Sigmoid colon (tissue), 7 donors: Measurements from ENCODE around the gene ZNF275. TPM values are rescaled to one million over a fixed set of nuclear protein-coding genes. Genes with fewer than 3 reads are reported as not detected.

Experiments
- DNase-seq: peaks from one replicate; pipeline ENCODE4 v3.0.0-alpha.2; 2019
- H3K27ac ChIP-seq, 4 donors: fragments of 200-600 bp; sonication (generic); one replicate each; pipeline ENCODE4 v1.5.1; 2016 to 2019; ENCODE audit warnings: mild to moderate bottlenecking in 1 of 4
- H3K27me3 ChIP-seq, 3 donors: fragments of 200-600 bp; sonication (generic); one replicate each; pipeline ENCODE4 v1.5.1; 2019; ENCODE audit warnings: mild to moderate bottlenecking in 1 of 3
- H3K36me3 ChIP-seq, 4 donors: fragments of 200-600 bp; sonication (generic); one replicate each; pipeline ENCODE4 v1.5.1; 2016 to 2019
- H3K4me1 ChIP-seq, 4 donors: fragments of 200-600 bp; sonication (generic); one replicate each; pipeline ENCODE4 v1.5.1; 2017 to 2019
- H3K4me3 ChIP-seq, 4 donors: fragments of 200-600 bp; sonication (generic); one replicate each; pipeline ENCODE4 v1.5.1; 2017 to 2019; ENCODE audit warnings: mild to moderate bottlenecking in 2 of 4, moderate library complexity in 1 of 4
- H3K9me3 ChIP-seq, 4 donors: fragments of 200-600 bp in 3 of 4; sonication (generic) in 3 of 4; one replicate each; pipeline versions ENCODE4 v1.5.1 to v1.6.1; 2013 to 2019
- EP300 ChIP-seq, 4 donors: sonication (generic); formaldehyde crosslinking; IDR thresholded peaks; one replicate each; pipeline ENCODE4 v1.6.1; 2017; ENCODE audit warnings: antibody characterized with exemption in 4 of 4
- POLR2A ChIP-seq, 2 donors: fragments of 450-650 bp; IDR thresholded peaks; one replicate each; pipeline ENCODE4 v1.6.1; 2016; ENCODE audit warnings: antibody characterized with exemption in 2 of 2, mild to moderate bottlenecking in 2 of 2, moderate library complexity in 2 of 2
- POLR2AphosphoS5 ChIP-seq, 4 donors: sonication (generic); formaldehyde crosslinking; IDR thresholded peaks; one replicate each; pipeline ENCODE4 v1.6.1; 2017; ENCODE audit warnings: antibody characterized with exemption in 4 of 4
- WGBS, 2 donors: extraction: QIAGEN DNeasy Blood & Tissue Kit; methylation state at CpG; one replicate each; pipeline ENCODE4 v1.1.7; 2013; 5-methylcytosine and 5-hydroxymethylcytosine counted together
- intact Hi-C: fragments of 100-400 bp; cut with DNase I; formaldehyde crosslinking; loops from one replicate; pipeline ENCODE4 v1.15.1; 2023
- polyA plus RNA-seq, 3 donors: library from polyadenylated mRNA; stranded (reverse); fragments of 200-250 nt; gene quantifications; one replicate each; pipeline ENCODE4 v1.2.3, GENCODE V29; 2013
- total RNA-seq, 4 donors: library from RNA; depleted of rRNA; stranded (reverse); fragments of >200 nt; gene quantifications; one replicate each; pipeline ENCODE4 v1.1.0, GENCODE V29; 2016
- TF ChIP-seq, protein P1 (sequence below), 4 experiments: fragments of 450-650 bp in 3 of 4; fragments of 200-600 bp in 1 of 4; IDR thresholded peaks; one replicate each; pipeline ENCODE4 v1.5.1; 2016 to 2019; ENCODE audit warnings: antibody characterized with exemption in 4 of 4, mild to moderate bottlenecking in 3 of 4, moderate library complexity in 2 of 4
- donor health status: healthy with polysubstance abuse.
- donor health status: Bipolar disorder and iron deficiency.
- donor health status: healthy.

The ZNF275 gene
- total and polyA plus RNA-seq, 7 donors: 1.4 to 13.3 (median 8.6) TPM

DNA sequence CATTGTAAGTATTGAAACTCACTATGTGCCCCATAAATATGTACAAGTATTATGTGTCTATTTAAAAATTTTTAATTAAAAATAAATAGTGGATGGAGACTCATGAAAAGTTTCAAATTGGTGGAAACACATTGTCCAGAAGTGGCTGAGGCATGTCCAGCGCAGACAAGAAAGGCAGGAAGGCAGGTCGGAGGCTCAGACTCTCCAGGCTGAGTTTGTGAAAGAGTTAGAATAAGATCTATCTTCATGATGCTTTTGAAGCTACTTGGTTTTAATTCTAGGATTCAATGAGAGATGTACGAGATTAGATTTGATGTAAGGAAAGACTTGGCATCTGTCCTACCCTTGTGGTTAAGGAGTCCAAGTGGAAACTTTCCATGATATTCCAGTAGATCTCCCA is 32.2 kb upstream of the ZNF275 start:
- H3K27ac ChIP-seq: no peak overlapping the region
- no peak for TF ChIP-seq POLR2AphosphoS5 (IDR thresholded peaks at IDR 0.05)
- TF ChIP-seq POLR2A (IDR thresholded peaks at IDR 0.05): no peak
- TF ChIP-seq, protein P1, sequence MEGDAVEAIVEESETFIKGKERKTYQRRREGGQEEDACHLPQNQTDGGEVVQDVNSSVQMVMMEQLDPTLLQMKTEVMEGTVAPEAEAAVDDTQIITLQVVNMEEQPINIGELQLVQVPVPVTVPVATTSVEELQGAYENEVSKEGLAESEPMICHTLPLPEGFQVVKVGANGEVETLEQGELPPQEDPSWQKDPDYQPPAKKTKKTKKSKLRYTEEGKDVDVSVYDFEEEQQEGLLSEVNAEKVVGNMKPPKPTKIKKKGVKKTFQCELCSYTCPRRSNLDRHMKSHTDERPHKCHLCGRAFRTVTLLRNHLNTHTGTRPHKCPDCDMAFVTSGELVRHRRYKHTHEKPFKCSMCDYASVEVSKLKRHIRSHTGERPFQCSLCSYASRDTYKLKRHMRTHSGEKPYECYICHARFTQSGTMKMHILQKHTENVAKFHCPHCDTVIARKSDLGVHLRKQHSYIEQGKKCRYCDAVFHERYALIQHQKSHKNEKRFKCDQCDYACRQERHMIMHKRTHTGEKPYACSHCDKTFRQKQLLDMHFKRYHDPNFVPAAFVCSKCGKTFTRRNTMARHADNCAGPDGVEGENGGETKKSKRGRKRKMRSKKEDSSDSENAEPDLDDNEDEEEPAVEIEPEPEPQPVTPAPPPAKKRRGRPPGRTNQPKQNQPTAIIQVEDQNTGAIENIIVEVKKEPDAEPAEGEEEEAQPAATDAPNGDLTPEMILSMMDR (IDR thresholded peaks at IDR 0.05): no peak
- TF ChIP-seq EP300 (IDR thresholded peaks at IDR 0.05): no peak
- DNase-seq: no peak
- intact Hi-C loops: no loop called here
- H3K9me3 ChIP-seq: no peaks in the 10 kb centered on the region
- no peak overlapping the region for H3K4me3 ChIP-seq
- H3K36me3 ChIP-seq: no peaks in the 10 kb centered on the region
- H3K27me3 ChIP-seq: peaks cover 0 to 2% (median 0%) of the 10 kb centered on the region in 3 donors
- H3K4me1 ChIP-seq: no peaks in the 10 kb centered on the region
- WGBS, 2 donors: 78 to 83% methylated on average over 3 of the region's 3 CpGs

DNA sequence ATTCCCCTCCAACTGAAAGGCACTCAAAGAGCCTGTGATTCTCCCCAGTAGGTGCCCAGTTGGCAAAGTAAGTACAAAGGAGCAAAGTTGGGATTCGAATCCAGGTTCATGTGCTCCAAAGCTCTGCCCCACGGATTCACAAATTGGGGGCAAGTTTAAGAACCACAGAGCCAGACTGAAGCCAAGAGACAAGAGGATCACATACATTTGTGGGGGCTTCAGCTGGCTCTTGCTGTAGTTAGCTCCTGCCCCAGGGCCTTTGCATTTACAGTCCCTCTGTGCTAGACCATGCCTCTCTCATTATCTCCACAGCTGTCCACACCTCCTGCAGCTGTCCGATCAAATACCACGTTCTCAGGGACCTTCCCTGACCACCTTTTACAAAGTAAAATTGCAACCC is 31.2 kb upstream of the ZNF275 start:
- WGBS, 2 donors: 71 to 92% methylated on average over 4 of the region's 4 CpGs
- Histone ChIP-seq H3K4me3 (no peak overlapping the region), H3K9me3 (no peaks in the 10 kb centered on the region), H3K27ac (no peak overlapping the region), H3K27me3 (peaks cover 0 to 2% (median 0%) of the 10 kb centered on the region in 3 donors), H3K4me1 (no peaks in the 10 kb centered on the region), H3K36me3 (no peaks in the 10 kb centered on the region)
- TF ChIP-seq POLR2AphosphoS5 (IDR thresholded peaks at IDR 0.05): no peak
- TF ChIP-seq, protein P1 (IDR thresholded peaks at IDR 0.05): no peak
- TF ChIP-seq POLR2A (IDR thresholded peaks at IDR 0.05): no peak
- TF ChIP-seq EP300 (IDR thresholded peaks at IDR 0.05): no peak
- DNase-seq: no peak
- intact Hi-C loops: no loop called here

DNA sequence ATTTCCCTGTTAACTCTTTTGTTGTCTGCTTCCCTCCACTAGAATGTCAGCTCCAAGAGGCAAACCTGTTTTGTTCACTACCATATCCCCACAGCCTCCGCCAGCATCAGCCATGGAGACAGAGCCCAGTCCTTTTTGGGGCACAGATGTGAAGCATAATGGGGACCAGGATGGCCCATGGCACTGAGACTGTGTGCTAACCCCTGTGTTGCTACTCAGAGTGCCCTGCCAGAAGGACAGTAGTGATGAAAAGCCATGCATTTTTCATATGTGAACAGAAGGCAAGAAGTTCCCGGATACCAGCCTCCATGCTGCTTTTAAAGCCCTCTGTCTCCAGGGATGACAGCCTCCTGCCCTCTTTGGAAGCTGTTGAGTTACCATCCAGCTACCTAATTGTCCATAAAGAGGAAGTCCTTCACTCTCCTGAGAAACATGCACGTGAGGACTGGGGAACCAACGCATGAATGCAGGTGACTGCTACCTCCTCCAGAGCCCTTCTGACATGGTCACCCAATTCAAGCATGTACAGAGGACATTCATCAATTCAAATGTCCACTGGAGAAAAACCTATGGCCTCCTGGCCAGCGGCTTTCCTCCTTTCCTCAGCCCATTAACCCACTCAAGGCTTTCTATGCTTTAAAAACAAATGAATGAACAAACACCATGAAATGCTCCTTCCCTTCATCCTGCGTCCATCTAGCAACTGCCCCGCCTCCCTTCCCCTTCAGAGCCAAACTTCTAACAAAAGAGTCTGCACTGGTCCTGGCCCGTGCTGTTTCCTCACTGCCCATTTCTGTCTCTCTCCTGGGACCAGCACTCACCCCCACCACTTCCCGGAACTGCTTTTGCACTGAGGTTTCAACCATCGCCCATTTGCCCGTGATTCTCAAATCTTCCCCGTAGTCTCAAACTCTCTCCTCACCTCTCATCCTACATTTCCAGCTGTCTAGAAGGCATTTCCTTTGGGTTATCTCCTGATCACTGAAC is 30.4 kb upstream of the ZNF275 start:
- intact Hi-C loops: no loop called here
- no peak for DNase-seq
- whole genome bisulfite sequencing, 2 donors: 62 to 66% methylated on average over 12 of the region's 12 CpGs

DNA sequence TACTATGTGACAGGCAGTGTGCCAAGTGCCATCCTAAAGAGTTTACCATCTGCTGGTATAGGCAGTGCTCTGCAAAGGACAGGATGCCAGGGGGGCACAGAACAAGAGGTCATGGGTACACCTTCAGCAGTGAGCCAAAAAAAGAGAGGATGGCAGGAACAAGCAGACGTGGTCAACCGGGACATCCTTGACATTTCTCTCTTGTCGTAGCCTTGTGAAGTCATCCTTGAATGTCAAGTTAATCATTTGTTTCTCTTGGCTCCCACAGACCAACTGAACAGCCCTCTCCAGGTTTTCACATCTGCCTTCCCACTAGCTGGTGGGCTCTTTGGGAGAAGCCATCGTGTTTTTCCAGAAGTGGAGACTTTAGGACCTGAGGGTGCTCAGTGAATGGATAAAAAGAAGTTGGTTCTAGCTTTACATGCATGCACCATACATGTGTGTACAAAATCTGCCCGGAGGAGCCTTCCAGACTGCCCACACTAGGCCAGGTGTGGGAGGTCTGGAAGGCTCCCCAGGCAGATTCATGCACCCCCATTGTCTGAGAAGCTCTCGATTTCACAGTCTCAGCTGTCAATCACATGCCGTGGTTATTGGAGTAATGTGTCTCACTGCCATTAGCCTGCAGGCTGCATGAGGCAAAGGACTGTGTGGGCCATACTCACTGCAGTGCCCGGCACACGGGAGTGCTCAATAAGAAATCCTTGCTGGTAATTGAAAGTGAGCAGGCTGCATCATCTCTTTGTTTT is 28.8 kb upstream of the ZNF275 start:
- no peaks in the 10 kb centered on the region for H3K9me3 ChIP-seq
- TF ChIP-seq, protein P1 (IDR thresholded peaks at IDR 0.05): no peak
- TF ChIP-seq POLR2AphosphoS5 (IDR thresholded peaks at IDR 0.05) (no peak), POLR2A (IDR thresholded peaks at IDR 0.05) (no peak), EP300 (IDR thresholded peaks at IDR 0.05) (no peak)
- WGBS, 2 donors: 61 to 75% methylated on average over 9 of the region's 9 CpGs
- DNase-seq: no peak
- H3K27me3 ChIP-seq: peaks cover 0 to 2% (median 0%) of the 10 kb centered on the region in 3 donors
- no peak overlapping the region for H3K27ac ChIP-seq
- H3K36me3 ChIP-seq: no peaks in the 10 kb centered on the region
- no peak overlapping the region for H3K4me3 ChIP-seq
- H3K4me1 ChIP-seq: no peaks in the 10 kb centered on the region
- intact Hi-C loops: no loop called here

More for the DNA sequence above, 30.4 kb upstream of the ZNF275 start:
- Histone ChIP-seq H3K9me3 (no peaks in the 10 kb centered on the region), H3K36me3 (no peaks in the 10 kb centered on the region), H3K27ac (no peak overlapping the region), H3K4me3 (no peak overlapping the region), H3K4me1 (no peaks in the 10 kb centered on the region), H3K27me3 (peaks cover 0 to 2% (median 0%) of the 10 kb centered on the region in 3 donors)
- TF ChIP-seq EP300 (IDR thresholded peaks at IDR 0.05): no peak
- TF ChIP-seq POLR2AphosphoS5 (IDR thresholded peaks at IDR 0.05): no peak
- TF ChIP-seq POLR2A (IDR thresholded peaks at IDR 0.05): no peak
- TF ChIP-seq, protein P1 (IDR thresholded peaks at IDR 0.05): no peak
